DND-41 (cell line): Measurements from ENCODE around the gene F3.

Source experiments
- ATAC-seq: fragments of 200-7000 bp; cut with Tn5 transposase; 3 replicates; pipeline ENCODE4 v1.9.1; 2021; ENCODE audit warnings: low read depth; ENCODE audit not compliant: insufficient read depth
- DNase-seq: peaks from one replicate; pipeline ENCODE4 v3.0.0-alpha.2; 2020
- H2AFZ ChIP-seq: 2 replicates; pipeline ENCODE4 v1.6.0; 2012; ENCODE audit warnings: low read depth, low read length
- H3K27ac ChIP-seq: 2 replicates; pipeline ENCODE4 v1.5.1; 2012; ENCODE audit warnings: low read length, inconsistent platforms
- H3K27me3 ChIP-seq: fragments of 200-600 bp; sonication (generic); 2 replicates; pipeline ENCODE4 v1.6.0; 2012; ENCODE audit warnings: low read length, mild to moderate bottlenecking, inconsistent platforms; ENCODE audit not compliant: insufficient read depth, poor library complexity
- H3K36me3 ChIP-seq: 2 replicates; pipeline ENCODE4 v1.5.1; 2012; ENCODE audit warnings: low read length, inconsistent platforms; ENCODE audit not compliant: insufficient read depth
- H3K4me1 ChIP-seq: 2 replicates; pipeline ENCODE4 v1.5.1; 2012; ENCODE audit warnings: mild to moderate bottlenecking, low read length; ENCODE audit not compliant: insufficient read depth
- H3K4me2 ChIP-seq: 2 replicates; pipeline ENCODE4 v1.6.0; 2012; ENCODE audit warnings: mild to moderate bottlenecking, moderate library complexity, low read length, inconsistent platforms; ENCODE audit not compliant: insufficient read depth
- H3K4me3 ChIP-seq, 2 experiments: fragments of 200-600 bp in 1 of 2; shearing (Covaris generic) in 1 of 2; 2 replicates each; pipeline ENCODE4 v1.5.1; 2012 to 2016; ENCODE audit warnings: inconsistent platforms in 2 of 2, low read length in 2 of 2, mild to moderate bottlenecking in 2 of 2, low read depth in 1 of 2, moderate library complexity in 1 of 2
- H3K79me2 ChIP-seq: 2 replicates; pipeline ENCODE4 v1.6.0; 2012; ENCODE audit warnings: low read length, inconsistent platforms; ENCODE audit not compliant: insufficient read depth
- H3K9ac ChIP-seq: 2 replicates; pipeline ENCODE4 v1.6.0; 2012; ENCODE audit warnings: low read depth, mild to moderate bottlenecking, inconsistent platforms, low read length, moderate library complexity
- H3K9me3 ChIP-seq: 2 replicates; pipeline ENCODE4 v1.5.1; 2012; ENCODE audit warnings: low read length, moderate library complexity, mild to moderate bottlenecking, inconsistent platforms; ENCODE audit not compliant: insufficient read depth, severe bottlenecking
- H4K20me1 ChIP-seq: 2 replicates; pipeline ENCODE4 v1.6.0; 2012; ENCODE audit warnings: low read length; ENCODE audit not compliant: insufficient read depth
- CTCF ChIP-seq: IDR thresholded peaks from 2 replicates; pipeline ENCODE4 v1.5.1; 2012; ENCODE audit warnings: borderline replicate concordance, low read length, moderate library complexity, mild to moderate bottlenecking; ENCODE audit not compliant: poor library complexity, severe bottlenecking; ENCODE audit errors: extremely low read depth
- EZH2 ChIP-seq: IDR thresholded peaks from 3 replicates; pipeline ENCODE4 v1.6.1; 2012; ENCODE audit warnings: borderline replicate concordance, low read depth, mild to moderate bottlenecking, moderate library complexity, low read length, inconsistent platforms; ENCODE audit not compliant: severe bottlenecking

F3 gene

GRCh38 chr1:94565901-94566300, 24.3 kb upstream of the F3 start:
- DNase-seq, result no peak
- Histone ChIP-seq H2AFZ (no peak overlapping the region), H3K9ac (no peak overlapping the region), H3K4me1 (no peaks in the 10 kb centered on the region), H3K79me2 (no peaks in the 10 kb centered on the region), H3K27ac (no peak overlapping the region), H3K9me3 (peaks cover 9% of the 10 kb centered on the region), H4K20me1 (no peaks in the 10 kb centered on the region), H3K36me3 (no peaks in the 10 kb centered on the region), H3K4me3 (no peak overlapping the region), H3K4me2 (no peak overlapping the region), H3K27me3 (no peaks in the 10 kb centered on the region)
- ATAC-seq, result no peak
- TF ChIP-seq CTCF, result no peak
- no peak for TF ChIP-seq EZH2

- no peaks in the 10 kb centered on the region for H3K4me1 ChIP-seq
- no peak for ATAC-seq
- no peaks in the 10 kb centered on the region for H3K79me2 ChIP-seq
- H4K20me1 ChIP-seq, result no peaks in the 10 kb centered on the region
- no peak overlapping the region for H2AFZ ChIP-seq
- H3K9ac ChIP-seq, result no peak overlapping the region
- no peak for DNase-seq
- TF ChIP-seq CTCF, result no peak
- TF ChIP-seq EZH2, result no peak
- no peak overlapping the region for H3K27ac ChIP-seq
- H3K27me3 ChIP-seq, result no peaks in the 10 kb centered on the region
- no peak overlapping the region for H3K4me3 ChIP-seq
- H3K4me2 ChIP-seq, result no peak overlapping the region
- peaks cover 4% of the 10 kb centered on the region for H3K9me3 ChIP-seq
- H3K36me3 ChIP-seq, result no peaks in the 10 kb centered on the region
Observed at GRCh38 chr1:94562519-94563260, 21.1 kb upstream of the F3 start.

GRCh38 chr1:94560333-94560732, 18.8 kb upstream of the F3 start:
- DNase-seq (no peak), ATAC-seq (no peak)
- no peak overlapping the region for H3K27ac ChIP-seq
- H4K20me1 ChIP-seq, result no peaks in the 10 kb centered on the region
- H3K4me2 ChIP-seq, result no peak overlapping the region
- TF ChIP-seq CTCF (no peak), EZH2 (no peak)
- H2AFZ ChIP-seq, result no peak overlapping the region
- no peaks in the 10 kb centered on the region for H3K79me2 ChIP-seq
- no peaks in the 10 kb centered on the region for H3K4me1 ChIP-seq
- no peaks in the 10 kb centered on the region for H3K27me3 ChIP-seq
- no peaks in the 10 kb centered on the region for H3K36me3 ChIP-seq
- no peak overlapping the region for H3K9ac ChIP-seq
- H3K4me3 ChIP-seq, result no peak overlapping the region
- no peaks in the 10 kb centered on the region for H3K9me3 ChIP-seq
